HEK293T (cell line): ENCODE data around the gene TM9SF3.

Experiments used
- FOXA1 ChIP-seq: fragments of 450-650 bp; IDR thresholded peaks from 2 replicates; pipeline ENCODE4 v1.6.1; 2016; ENCODE audit warnings: mild to moderate bottlenecking
- TARDBP ChIP-seq: fragments of 450-650 bp; IDR thresholded peaks from 2 replicates; pipeline ENCODE4 v1.6.1; 2016
- TF ChIP-seq, protein P1 (sequence below): fragments of 450-650 bp; IDR thresholded peaks from 2 replicates; pipeline ENCODE4 v1.6.1; 2016

DNA sequence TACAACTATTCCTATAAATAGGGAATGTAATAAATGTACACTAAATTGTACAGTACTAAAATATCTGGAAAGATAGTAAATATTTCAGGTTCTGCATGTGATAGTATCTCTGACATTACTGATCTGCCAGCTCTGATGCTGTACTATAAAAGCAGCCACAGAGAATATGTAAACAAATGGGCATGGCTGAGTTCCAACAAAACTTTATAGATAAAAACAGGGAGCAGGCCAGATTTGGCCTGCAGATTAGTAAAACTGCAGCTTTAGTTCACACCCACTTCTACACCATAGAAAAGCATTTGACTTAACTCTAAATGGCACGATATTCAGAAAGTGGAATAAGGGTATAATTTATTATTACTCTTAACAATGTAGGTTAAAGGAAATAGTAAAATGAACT is 54.3 kb downstream of the TM9SF3 start:
- TF ChIP-seq, protein P1, sequence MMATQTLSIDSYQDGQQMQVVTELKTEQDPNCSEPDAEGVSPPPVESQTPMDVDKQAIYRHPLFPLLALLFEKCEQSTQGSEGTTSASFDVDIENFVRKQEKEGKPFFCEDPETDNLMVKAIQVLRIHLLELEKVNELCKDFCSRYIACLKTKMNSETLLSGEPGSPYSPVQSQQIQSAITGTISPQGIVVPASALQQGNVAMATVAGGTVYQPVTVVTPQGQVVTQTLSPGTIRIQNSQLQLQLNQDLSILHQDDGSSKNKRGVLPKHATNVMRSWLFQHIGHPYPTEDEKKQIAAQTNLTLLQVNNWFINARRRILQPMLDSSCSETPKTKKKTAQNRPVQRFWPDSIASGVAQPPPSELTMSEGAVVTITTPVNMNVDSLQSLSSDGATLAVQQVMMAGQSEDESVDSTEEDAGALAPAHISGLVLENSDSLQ = no peak
- no peak for TF ChIP-seq FOXA1
- no peak for TF ChIP-seq TARDBP
